HK-2 (cell line): ENCODE measurements around the gene CCDC138.
A peak's percentile ranks its signal among the peaks of the same experiment; 100 is the strongest.

ENCODE experiments used
- DNase-seq: peaks from one replicate; pipeline ENCODE4 v3.0.0-alpha.2; 2018; ENCODE audit not compliant: unreplicated experiment

CCDC138 gene

GRCh38 chr2:108829578-108830310 lies 43.2 kb downstream of the CCDC138 start:
- DNase-seq: no peak

- no peak for DNase-seq
Observed at GRCh38 chr2:108833219-108833618, 46.6 kb downstream of the CCDC138 start.

- no peak for DNase-seq
Observed at GRCh38 chr2:108834620-108835019, 48.0 kb downstream of the CCDC138 start.

GRCh38 chr2:108835040-108835439 lies 48.5 kb downstream of the CCDC138 start:
- DNase-seq: no peak

GRCh38 chr2:108837198-108837597 lies 50.6 kb downstream of the CCDC138 start:
- no peak for DNase-seq

GRCh38 chr2:108841506-108841905 lies 54.9 kb downstream of the CCDC138 start:
- no peak for DNase-seq

GRCh38 chr2:108845923-108846322 lies 59.4 kb downstream of the CCDC138 start:
- DNase-seq: no peak

- no peak for DNase-seq
Observed at GRCh38 chr2:108847000-108847399, 60.4 kb downstream of the CCDC138 start.

- DNase-seq: no peak
Observed at GRCh38 chr2:108852375-108852774, 65.8 kb downstream of the CCDC138 start.

- no peak for DNase-seq
Observed at GRCh38 chr2:108853421-108853820, 66.8 kb downstream of the CCDC138 start.

- DNase-seq: no peak
Observed at GRCh38 chr2:108854484-108854883, 67.9 kb downstream of the CCDC138 start.

GRCh38 chr2:108855194-108855593 lies 68.6 kb downstream of the CCDC138 start:
- no peak for DNase-seq

- DNase-seq: no peak
Observed at GRCh38 chr2:108858894-108859293, 72.3 kb downstream of the CCDC138 start.

- DNase-seq: no peak
Observed at GRCh38 chr2:108866041-108866440, 79.5 kb downstream of the CCDC138 start.

GRCh38 chr2:108868911-108869310 lies 82.3 kb downstream of the CCDC138 start:
- no peak for DNase-seq

- DNase-seq: no peak
Observed at GRCh38 chr2:108869542-108869941, 83.0 kb downstream of the CCDC138 start.

GRCh38 chr2:108870069-108870644 lies 83.6 kb downstream of the CCDC138 start:
- no peak for DNase-seq

GRCh38 chr2:108877506-108877905 lies 90.9 kb downstream of the CCDC138 start:
- DNase-seq: no peak

- no peak for DNase-seq
Observed at GRCh38 chr2:108878276-108878675, 91.7 kb downstream of the CCDC138 start.

- peak; percentile 3 for DNase-seq
Observed at GRCh38 chr2:108884619-108885018, 98.0 kb downstream of the CCDC138 start.

- DNase-seq: no peak
Observed at GRCh38 chr2:108889907-108890306, 103.3 kb downstream of the CCDC138 start.

- no peak for DNase-seq
Observed at GRCh38 chr2:108893277-108893676, 106.7 kb downstream of the CCDC138 start.

GRCh38 chr2:108894766-108895165 lies 108.2 kb downstream of the CCDC138 start:
- no peak for DNase-seq

- DNase-seq: no peak
Observed at GRCh38 chr2:108895188-108895587, 108.6 kb downstream of the CCDC138 start.
